Brain microvascular endothelial cell (primary cell): Measurements from ENCODE around the gene ADAMTS12.

Source experiments
- DNase-seq: peaks from one replicate; pipeline ENCODE4 v3.0.0-alpha.2; 2020
- H3K27ac ChIP-seq: fragments of 250-450 bp; sonication (Bioruptor Pico); 2 replicates; pipeline ENCODE4 v1.5.1; 2020; ENCODE audit warnings: mild to moderate bottlenecking, moderate library complexity
- H3K27me3 ChIP-seq: fragments of 250-450 bp; sonication (Bioruptor Pico); replicated peaks from 2 replicates; pipeline ENCODE4 v1.5.1; 2020; ENCODE audit warnings: mild to moderate bottlenecking
- H3K36me3 ChIP-seq: fragments of 250-450 bp; sonication (Bioruptor Pico); replicated peaks from 2 replicates; pipeline ENCODE4 v1.5.1; 2020; ENCODE audit warnings: mild to moderate bottlenecking
- H3K4me3 ChIP-seq: 2 replicates; pipeline ENCODE4 v1.5.1; 2011; ENCODE audit warnings: low read depth, mild to moderate bottlenecking, control low read depth, low read length, moderate library complexity
- in situ Hi-C: cut with HindIII; loops from 2 replicates; pipeline ENCODE4 v1.10.0; 2017; ENCODE audit warnings: low sequenced_read_pairs, low pct_ligation_motif_present
- TF ChIP-seq, protein P1 (sequence below): IDR thresholded peaks from 2 replicates; pipeline ENCODE4 v1.5.1; 2011; ENCODE audit warnings: low read depth, mild to moderate bottlenecking, moderate library complexity, low read length, control low read depth, inconsistent platforms; ENCODE audit errors: missing control alignments

ADAMTS12 gene

DNA sequence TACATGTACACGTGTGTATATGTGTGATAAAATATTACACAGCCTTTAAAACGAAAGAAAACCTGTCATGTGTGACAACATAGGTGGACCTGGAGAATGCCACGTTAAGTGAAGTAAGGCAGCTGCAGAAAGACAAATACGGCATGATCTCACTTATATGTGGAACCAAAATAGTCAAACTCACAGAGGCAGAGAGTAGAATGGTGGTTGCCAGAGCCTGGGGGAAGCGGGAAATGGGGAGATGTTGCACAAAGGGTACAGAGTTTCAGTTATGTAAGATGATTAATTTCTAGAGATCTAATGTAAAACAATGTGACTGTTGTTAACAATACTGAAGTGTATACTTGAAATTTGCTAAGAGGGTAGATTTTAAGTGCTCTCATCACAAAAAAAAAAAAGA, 34.8 kb downstream of the ADAMTS12 start:
- Histone ChIP-seq H3K27ac (no peak overlapping the region), H3K27me3 (no peaks in the 10 kb centered on the region), H3K36me3 (peaks cover 8% of the 10 kb centered on the region), H3K4me3 (no peak overlapping the region)
- DNase-seq = no peak
- in situ Hi-C loops = no loop called here
- TF ChIP-seq, protein P1, sequence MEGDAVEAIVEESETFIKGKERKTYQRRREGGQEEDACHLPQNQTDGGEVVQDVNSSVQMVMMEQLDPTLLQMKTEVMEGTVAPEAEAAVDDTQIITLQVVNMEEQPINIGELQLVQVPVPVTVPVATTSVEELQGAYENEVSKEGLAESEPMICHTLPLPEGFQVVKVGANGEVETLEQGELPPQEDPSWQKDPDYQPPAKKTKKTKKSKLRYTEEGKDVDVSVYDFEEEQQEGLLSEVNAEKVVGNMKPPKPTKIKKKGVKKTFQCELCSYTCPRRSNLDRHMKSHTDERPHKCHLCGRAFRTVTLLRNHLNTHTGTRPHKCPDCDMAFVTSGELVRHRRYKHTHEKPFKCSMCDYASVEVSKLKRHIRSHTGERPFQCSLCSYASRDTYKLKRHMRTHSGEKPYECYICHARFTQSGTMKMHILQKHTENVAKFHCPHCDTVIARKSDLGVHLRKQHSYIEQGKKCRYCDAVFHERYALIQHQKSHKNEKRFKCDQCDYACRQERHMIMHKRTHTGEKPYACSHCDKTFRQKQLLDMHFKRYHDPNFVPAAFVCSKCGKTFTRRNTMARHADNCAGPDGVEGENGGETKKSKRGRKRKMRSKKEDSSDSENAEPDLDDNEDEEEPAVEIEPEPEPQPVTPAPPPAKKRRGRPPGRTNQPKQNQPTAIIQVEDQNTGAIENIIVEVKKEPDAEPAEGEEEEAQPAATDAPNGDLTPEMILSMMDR = no peak

DNA sequence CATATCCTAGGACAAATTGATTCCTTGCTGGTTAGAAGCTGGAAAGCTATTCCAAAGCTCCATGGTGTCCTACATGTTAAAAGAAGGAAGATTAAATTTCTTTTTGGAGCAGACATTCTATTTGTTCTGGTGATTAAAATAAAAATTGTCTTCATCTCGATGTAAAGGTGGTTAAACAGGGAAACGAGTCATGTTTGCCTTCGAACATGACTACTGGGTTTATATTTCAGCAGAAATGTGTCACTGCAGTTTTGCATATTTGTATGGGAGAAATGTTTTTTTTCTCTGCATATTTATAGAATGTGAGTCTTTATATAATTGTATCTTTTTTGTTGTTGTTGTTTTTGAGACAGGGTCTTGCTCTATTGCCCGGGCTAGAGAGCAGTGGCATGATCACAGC, 36.4 kb downstream of the ADAMTS12 start:
- in situ Hi-C loops = no loop called here
- no peak overlapping the region for H3K4me3 ChIP-seq
- peaks cover 8% of the 10 kb centered on the region for H3K36me3 ChIP-seq
- no peaks in the 10 kb centered on the region for H3K27me3 ChIP-seq
- peak overlapping the region; percentile 95 for H3K27ac ChIP-seq
- no peak for DNase-seq
- TF ChIP-seq, protein P1 = no peak

DNA sequence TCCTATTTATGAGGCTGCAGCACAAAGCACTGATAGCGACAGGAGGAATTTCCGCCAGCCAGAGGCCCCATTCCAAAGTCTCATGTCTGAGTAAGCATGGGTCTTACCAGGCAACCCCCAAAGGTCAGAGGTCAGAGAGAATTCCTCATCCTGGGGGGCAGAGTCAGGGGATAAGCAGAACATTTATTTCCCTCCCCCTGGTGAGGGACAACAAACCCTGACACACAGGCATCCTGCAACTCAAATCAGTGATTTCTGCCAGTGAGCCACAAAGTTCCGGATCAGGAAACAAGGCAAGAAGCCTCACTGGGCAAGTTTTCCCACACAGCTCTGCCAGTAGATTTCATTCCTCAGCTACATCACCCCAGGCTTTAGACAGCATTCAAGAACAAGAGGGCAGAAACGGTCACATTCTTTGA, 37.0 kb downstream of the ADAMTS12 start:
- in situ Hi-C loops = no loop called here
- H3K27ac ChIP-seq = peak overlapping the region; percentile 95
- no peaks in the 10 kb centered on the region for H3K27me3 ChIP-seq
- H3K4me3 ChIP-seq = no peak overlapping the region
- TF ChIP-seq, protein P1 = peak; percentile 2
- peak; percentile 95 for DNase-seq
- H3K36me3 ChIP-seq = peaks cover 8% of the 10 kb centered on the region

DNA sequence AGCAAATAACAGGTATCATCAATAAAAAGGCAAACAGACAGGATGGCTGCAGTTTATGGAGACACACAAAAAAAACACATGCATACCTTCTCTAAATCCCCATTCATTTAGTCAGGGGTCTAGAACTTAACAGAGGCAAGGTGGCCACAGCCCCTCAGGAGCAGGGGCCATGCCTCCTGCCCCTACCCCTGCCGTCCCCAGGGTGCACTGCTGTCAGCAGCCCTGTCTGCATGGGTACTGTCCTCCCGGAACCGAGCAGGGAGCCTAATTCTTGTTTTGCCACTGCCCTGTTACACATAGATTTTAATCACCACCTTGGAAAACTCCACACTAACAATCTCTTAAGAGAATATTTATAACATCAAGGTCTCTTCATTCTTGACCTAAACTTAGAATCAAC, 39.0 kb downstream of the ADAMTS12 start:
- Histone ChIP-seq H3K27me3 (no peaks in the 10 kb centered on the region), H3K36me3 (peaks cover 8% of the 10 kb centered on the region)

DNA sequence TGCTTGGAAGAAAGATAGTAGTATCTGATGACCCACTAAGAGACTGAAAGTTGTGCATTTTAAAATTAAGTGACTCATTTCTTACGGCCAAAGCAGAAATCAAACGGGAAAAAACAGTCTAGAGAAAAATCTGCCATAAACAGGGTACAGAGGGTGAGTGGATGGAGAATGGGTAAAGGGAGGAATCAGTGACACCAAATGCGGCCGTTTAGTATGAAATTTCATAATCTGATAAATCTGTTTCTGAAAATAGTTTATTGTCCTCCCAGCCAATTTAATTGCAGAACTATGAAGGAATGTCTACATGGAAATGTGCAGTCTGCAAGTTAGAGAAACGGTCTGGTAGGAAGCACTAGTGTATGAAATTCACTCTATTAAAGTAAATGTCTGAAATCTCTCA, 39.5 kb downstream of the ADAMTS12 start:
- H3K4me3 ChIP-seq = no peak overlapping the region
- peaks cover 8% of the 10 kb centered on the region for H3K36me3 ChIP-seq
- peak overlapping the region; percentile 95 for H3K27ac ChIP-seq
- no peak for DNase-seq
- in situ Hi-C loops = no loop called here
- TF ChIP-seq, protein P1 = no peak
- H3K27me3 ChIP-seq = no peaks in the 10 kb centered on the region

More for the DNA sequence above, 39.0 kb downstream of the ADAMTS12 start:
- TF ChIP-seq, protein P1 = no peak
- no peak overlapping the region for H3K4me3 ChIP-seq
- peak overlapping the region; percentile 95 for H3K27ac ChIP-seq
- DNase-seq = no peak
- in situ Hi-C loops = no loop called here

DNA sequence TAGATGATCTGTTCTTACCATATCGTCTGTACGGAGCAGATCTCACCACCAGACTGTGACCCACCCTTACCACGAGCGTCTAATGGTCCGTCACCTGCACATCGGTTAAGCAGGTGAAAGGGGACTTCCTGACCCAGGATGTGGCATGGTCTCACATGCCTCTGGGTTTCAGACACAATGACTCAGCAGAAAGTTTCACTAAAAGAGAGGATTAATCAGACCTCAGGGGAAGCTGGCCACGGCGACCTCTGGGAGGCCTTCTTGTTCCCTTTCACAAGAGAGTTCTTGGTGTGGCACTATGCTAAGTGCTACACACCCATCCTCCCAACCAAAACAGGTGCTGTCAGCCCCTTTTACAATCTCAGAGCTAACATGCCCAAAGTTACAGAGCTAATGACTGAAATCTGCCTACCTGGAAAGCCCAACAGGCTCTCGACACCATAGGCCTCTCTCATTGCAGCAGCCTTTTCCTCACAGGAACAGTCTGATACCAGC, 41.6 kb downstream of the ADAMTS12 start:
- peak overlapping the region; percentile 75 for H3K27ac ChIP-seq
- H3K36me3 ChIP-seq = peaks cover 12% of the 10 kb centered on the region
- in situ Hi-C loops = no loop called here
- TF ChIP-seq, protein P1 = no peak
- DNase-seq = peak; percentile 77
- H3K27me3 ChIP-seq = no peaks in the 10 kb centered on the region
- H3K4me3 ChIP-seq = no peak overlapping the region
